PC-9 (cell line): ENCODE data around the gene FSIP1.

ENCODE experiments used
- CTCF ChIP-seq: fragments of 200-600 bp; sonication (generic); conservative IDR thresholded peaks from 2 replicates; pipeline ENCODE4 v1.6.1; 2017; ENCODE audit warnings: mixed run types, antibody characterized with exemption, mild to moderate bottlenecking, moderate library complexity
- EZH2 ChIP-seq: fragments of 200-600 bp; sonication (generic); IDR thresholded peaks from 2 replicates; pipeline ENCODE4 v1.8.0; 2017; ENCODE audit warnings: antibody characterized with exemption, low read depth

- no peak for TF ChIP-seq CTCF
- no peak for TF ChIP-seq EZH2
Observed at GRCh38 chr15:39663704-39664250, 118.9 kb downstream of the FSIP1 start.
